Measurements from ENCODE around the gene ASNSD1. TPM values are rescaled to one million over a fixed set of nuclear protein-coding genes. Genes with fewer than 3 reads are reported as not detected.
A peak's percentile ranks its signal among the peaks of the same experiment; 100 is the strongest.
"Not testable (repeated sequence)": the region's sequence is repeated elsewhere in the genome, so short reads cannot be mapped to it uniquely, and the experiment has no call there.

The ASNSD1 gene
- total RNA-seq, 1 donor from 2014 or later: 81.4 TPM

DNA sequence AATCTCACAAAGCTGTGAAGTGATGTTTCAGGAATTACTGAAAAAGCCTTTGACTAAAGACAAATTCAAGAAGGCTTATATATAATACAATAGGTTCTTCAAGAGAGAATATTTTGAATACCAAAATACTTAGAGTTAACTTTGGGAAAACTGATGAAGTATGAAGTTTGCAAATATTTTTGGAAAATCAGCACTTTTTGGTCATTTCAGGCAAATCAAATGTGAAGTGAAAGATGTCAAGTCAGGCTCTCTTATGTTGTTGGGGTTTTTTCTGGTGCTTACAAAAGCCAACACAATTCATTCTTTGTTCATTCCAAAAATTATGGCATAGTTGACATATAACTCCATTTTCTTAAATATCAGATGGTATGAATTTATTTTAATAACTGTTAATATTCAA, 14.7 kb upstream of the ASNSD1 start:
- no peak for DNase-seq (ENCODE audit: low spot score)

DNA sequence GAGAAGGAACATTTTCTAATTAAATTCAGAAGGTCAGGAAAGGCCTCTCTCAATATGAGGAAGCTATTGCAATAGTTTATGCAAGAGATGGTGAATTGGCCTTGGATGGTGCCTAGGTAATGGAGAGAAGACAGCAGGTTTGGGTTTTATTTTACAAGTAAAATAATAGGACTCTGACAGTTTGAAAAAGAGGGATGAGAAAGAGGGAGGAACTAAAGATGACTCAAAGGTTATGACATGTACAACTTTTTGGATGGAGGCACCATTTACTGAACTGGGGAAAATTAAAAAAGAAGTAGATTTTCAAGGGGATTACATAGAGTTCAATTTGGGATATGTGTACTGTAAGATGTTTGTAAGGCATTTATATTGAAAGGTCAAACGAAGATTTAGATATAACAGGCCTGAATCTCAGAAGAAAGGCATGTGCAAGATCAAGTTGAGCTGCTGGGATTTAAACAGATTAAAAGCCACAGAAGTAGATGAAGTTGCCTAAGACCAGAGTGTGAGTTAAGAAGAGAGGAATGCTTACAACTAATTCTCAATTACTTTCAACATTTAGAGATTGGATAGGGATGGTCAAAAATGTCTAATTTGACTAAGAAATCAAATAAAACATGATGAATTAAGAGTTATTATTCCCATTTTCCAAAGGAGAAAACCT, 12.3 kb upstream of the ASNSD1 start:
- peak; percentile 97 for DNase-seq (ENCODE audit: low spot score)

DNA sequence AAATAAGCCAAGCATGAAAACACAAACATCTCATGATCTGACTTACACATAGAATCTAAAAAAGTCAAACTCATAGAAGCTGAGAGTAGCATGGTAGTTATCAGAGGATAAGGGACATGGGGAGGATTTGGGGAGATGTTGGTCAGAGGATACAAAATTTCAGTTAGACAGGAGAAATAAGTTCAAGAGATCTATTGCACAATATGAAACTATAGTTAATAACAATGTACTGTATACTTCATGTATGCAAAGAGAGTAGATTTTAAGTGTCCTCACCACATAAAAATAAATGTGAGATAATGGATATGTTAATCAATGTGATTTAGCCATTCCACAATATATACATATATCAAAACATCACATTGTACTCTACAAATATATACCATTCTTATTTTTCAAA, 10.0 kb upstream of the ASNSD1 start:
- no peak for DNase-seq (ENCODE audit: low spot score)

DNA sequence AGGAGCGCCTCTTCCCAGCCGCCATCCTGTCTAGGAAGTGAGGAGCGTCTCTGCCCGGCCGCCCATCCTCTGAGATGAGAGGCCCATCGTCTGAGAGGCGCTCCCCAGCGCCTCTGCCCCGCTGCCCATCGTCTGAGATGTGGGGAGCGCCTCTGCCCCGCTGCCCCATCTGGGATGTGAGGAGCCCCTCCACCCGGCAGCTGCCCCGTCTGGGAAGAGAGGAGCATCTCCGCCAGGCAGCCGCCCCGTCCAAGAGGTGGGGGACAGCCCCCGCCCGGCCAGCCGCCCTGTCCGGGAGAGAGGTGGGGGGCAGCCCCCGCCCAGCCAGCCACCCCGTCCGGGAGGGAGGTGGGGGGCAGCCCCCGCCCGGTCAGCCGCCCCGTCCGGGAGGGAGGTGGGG, 7.8 kb upstream of the ASNSD1 start:
- DNase-seq (ENCODE audit: low spot score): not testable (repeated sequence)

DNA sequence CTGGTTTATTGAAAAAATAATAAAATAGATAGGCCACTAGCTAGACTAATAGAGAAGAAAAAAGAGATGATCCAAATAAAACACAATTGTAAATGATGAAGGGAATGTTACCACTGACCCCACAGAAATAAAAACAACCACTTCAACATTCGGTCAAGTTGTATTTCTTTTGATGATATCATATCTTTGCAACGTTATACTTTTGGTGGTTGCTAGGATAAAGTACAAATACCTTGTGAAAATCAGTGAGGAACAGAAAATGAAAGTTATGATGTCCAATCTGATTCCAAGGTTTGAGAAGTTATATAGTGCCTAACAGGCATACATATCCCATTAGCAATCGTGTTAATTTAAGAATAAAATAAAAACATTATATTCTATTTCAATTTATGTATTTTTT, 6.6 kb upstream of the ASNSD1 start:
- no peak for DNase-seq (ENCODE audit: low spot score)

DNA sequence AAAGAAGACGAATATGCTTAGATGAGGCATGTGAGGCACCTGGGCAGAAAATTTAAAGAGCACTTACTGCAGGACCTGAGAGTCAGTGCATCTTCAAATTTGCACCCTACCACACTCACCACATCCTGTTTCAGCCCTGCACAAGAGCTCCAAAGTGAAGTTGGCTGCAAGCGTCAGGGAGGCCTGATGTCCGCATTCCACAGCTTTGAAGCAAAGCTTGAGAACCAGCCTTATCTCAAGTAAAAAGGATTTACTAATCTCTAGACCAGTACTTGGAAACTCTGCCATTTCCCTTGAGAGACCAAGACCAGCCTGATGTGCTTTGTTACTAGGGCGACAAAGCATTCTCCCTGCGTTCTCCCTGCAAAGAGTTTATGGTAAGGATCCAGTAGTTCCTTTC, 3.4 kb upstream of the ASNSD1 start:
- DNase-seq (ENCODE audit: low spot score): peak; percentile 99

DNA sequence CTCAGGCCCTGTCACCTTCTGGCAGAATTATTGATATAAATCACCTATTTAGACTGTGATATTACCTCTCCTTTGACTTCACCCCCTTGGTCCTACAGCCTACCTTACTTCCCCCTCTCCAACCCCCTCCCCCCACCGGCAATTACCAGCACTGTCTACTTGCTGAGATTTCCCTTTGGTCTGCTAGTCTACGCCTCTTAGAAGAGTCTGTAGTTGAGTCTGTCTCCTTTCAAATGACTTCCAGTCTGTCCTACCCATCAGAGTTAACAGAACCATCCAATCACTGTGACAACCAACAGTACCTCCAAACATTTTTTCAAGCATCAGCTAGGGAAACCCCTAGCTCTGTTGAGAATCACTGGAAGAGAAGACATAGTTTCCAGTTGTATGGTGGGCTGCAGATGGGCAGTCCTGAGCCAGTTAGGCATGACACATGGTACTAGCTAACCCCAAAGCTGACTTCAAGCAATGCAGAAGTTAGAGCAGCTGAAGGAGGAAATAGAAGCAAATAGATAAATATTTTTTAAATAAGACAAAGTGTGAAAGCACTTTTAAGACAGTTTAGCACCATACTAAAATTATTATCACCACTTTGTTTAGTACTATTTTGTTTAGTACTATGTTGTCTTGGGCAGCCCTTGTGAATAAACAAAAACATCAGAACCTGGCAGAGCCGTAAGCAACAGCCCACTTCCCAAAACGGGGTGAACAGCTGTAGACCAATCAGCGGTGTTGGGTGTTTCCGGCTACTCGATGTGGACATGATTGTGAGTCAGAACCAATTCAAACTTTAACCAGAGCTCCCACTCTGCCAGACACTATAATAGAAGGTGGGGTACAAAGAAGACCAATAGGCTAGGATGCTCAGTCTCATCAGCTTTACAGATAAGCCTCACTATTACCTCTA, 2.7 kb upstream of the ASNSD1 start:
- DNase-seq (ENCODE audit: low spot score): no peak

DNA sequence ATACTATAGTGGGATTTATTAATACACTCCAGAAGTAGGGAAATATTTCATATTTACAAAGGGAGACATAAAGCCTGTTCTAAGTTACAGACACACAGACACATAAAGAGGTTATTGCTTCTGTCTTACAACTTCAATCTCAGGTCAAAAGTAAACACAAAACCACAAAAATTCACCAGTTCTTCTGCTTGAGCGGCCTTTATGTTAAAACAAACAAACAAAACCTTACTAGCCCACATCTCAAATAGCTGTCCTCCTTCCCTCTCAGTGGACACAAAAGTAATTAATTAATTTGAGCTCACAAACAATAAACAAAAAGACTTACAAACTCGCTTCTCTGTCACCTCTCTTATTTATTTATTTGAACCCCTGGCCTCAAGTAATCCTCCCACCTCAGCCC, 1.5 kb upstream of the ASNSD1 start:
- DNase-seq (ENCODE audit: low spot score): no peak

DNA sequence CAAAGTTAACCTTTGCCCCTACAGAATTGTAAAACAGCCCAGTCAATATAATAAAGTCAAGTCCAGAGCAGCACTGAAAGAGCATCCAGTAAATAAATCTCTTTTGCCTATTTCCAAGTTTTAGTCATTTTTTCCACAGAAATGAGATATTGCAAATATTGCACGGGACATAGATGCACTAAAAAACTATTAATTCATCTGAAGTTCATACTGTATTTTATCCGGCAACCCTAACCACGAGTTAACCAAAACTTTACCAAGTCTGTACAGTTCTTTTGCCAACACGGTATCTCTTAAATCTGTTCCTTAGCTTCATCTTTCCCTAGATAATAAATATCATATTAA, 484 bp upstream of the ASNSD1 start:
- DNase-seq (ENCODE audit: low spot score): no peak

DNA sequence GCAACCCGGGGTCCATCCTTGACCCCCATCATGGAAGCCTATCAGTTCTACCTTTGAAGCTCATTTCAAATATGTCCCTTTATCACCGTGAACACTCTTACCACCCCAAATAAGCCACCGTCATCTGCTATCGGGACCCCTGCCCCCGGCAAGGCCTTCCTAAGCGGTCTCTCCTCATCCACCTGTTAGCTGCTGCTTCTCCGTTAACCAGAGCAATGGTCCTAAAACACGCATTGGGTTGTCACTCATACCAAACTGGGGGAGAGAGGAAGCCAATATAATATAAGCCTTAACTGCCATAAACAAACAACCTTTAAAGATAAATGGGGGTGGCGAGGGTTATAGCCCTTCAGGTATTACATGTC, 680 bp downstream of the ASNSD1 start:
- DNase-seq (ENCODE audit: low spot score): no peak

DNA sequence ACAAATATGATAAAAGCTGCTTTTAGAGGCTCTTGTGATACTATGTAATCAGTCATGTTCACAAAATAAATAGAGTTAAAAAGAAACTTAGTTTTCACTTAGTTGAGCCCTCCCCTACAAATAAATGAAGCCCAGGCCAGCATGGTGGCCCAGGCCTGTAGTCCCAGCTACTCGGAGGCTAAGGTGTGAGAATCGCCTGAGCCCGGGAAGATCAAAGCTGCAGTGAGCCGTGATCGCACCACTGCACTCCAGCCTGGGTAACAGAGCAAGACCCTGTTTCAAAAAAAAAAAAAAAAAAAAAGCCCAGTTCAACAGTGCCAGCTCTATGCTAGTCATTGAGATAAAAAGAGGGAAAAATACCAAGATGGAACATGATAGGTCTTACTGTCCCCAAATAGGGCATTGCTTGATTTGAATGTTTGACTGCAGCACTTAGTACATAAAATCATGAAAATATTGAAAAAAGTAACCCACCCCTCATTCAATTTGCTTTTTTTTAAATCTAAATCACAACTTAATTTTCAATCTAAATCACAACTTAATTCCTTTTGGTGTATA, 1.5 kb downstream of the ASNSD1 start:
- no peak for DNase-seq (ENCODE audit: low spot score)

DNA sequence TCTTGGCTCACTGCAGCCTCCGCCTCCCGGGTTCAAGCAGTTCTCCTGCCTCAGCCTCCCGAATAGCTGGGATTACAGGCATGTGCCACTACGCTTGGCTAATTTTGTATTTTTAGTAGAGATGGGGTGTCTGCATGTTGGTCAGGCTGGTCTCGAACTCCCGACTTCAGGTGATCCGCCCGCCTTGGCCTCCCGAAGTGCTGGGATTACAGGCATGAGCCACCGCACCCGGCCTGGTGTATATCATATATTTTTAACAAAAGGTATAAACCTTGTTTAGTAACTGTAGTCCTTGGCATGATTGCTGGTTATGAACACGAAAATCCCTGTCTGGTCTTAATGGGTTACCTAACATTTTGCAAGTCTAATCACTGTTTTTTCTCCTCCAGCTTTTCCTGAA, 2.1 kb downstream of the ASNSD1 start:
- not testable (repeated sequence) for DNase-seq (ENCODE audit: low spot score)

DNA sequence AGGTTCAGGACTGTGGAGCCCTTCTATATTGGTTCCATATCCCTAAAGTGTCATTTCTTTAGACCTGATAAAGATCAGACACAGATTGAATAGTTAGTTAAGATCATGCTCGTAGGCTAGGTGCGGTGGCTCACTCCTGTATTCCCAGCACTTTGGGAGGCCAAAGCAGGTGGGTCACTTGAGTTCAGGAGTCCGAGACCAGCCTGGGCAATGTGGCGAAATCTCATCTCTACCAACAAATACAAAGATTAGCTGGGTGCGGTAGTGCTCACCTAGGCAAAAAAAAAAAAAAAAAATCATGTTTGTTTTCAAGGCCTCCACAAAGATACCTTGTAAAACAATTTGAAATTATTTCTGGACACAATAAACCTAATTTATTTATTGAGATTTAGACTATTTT, 8.7 kb downstream of the ASNSD1 start:
- DNase-seq (ENCODE audit: low spot score): no peak

DNA sequence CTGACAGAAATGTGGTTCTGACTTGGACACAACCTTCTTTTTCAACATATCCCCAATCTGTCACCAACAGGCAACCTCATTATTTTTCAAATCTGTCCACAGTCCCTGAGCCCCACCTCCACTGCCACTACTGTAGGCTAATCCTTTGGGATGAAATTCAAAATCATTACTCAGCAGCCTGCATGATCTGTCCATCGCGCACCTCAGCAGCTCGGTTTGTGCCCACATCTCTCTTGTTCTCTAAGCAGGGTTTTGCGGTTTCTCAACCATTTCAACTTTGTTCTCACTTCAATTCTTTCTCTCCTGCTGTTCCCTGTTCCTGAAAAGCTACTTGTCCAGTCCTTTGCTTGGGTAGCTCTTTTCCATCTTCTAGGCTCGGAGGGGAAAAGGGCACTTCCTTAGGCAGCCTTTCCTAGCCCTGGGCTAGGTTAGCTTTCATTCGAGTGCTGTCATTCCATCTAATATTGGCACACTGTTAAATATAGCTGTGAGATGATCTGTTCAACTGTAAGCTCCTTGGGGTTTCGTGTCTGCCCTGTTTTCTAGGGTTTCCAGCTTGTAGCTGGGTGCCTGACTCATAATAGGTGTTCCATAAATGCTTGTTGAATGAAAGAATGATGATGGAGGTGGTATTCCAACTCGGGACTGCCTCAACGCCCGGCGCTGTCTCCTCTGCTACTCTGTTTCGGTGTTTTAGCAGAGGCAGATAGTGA, 12.6 kb downstream of the ASNSD1 start:
- DNase-seq (ENCODE audit: low spot score): no peak

DNA sequence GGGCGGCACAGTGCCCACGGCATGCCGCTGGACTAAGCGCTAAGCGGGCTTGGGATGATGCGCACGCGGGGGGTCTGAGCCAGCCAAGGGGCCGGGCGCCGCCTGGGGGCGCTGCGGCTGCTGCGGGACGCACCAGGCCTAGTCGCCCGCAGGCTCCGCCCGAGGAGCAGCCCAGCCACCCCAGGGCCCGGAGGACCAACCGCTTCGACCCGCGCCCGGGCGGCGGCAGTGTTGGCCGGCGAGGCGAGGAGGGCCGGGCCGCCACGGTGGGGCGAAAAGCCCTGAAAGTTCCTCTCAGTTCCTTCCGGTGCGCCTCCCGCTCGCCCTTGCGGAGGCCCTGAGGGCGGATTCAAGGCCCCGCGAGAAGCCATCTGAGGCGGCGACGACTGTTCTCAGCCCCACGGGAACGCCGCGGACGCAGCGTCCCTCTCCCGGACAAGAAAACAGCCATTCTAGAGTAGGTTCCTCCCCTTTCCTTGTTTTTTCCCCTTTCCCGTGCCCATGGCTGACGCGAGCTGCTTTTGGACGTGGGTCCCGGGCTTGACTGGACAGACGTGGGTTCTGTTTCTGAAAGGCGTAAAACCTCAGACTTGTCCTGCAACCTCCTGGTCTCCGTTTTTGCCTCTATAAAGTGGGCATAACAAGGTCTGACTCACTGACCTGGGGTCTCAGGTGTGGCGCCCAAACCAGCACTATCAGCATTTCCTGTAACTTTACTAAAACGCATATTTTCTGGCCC, 13.3 kb downstream of the ASNSD1 start, which contains the start of gene ANKAR:
ANKAR (plus strand) TSS at position 297 of the 739 bp plus-strand sequence. CDS start 1,821 bp downstream, outside the sequence.
- peak; percentile 93 for DNase-seq (ENCODE audit: low spot score)

DNA sequence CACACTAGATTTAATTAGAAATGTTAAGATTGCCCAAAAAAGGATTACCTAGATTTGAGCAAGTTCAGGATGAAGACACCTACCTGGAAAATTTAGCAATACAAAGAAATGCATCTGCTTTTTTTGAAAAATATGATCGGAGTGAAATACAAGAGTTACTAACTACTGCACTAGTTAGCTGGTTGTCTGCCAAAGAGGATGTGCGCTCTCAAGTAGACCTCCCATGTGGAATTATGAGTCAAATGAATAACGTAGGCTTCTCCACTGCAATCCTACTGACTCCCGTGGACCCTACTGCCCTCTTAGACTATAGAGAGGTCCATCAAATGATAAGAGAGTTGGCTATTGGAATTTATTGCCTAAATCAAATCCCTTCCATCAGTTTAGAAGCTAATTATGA, 15.2 kb downstream of the ASNSD1 start:
- DNase-seq (ENCODE audit: low spot score): no peak

DNA sequence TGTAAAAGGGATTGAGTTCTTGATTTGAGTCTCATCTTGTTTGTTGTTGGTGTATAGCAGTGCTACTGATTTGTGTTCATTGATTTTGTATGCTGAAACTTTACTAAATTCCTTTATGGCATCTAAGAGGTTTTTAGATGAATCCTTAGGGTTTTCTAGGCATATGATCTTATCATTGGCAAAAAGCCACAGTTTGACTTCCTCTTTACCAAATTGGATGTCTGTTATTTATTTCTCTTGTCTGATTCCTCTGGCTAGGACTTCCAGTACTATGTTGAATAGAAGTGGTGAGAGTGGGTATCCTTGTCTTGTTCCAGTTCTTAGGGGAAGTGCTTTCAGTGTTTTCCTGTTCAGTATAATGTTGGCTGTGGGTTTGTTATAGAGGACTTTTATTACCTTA, 18.0 kb downstream of the ASNSD1 start:
- no peak for DNase-seq (ENCODE audit: low spot score)

DNA sequence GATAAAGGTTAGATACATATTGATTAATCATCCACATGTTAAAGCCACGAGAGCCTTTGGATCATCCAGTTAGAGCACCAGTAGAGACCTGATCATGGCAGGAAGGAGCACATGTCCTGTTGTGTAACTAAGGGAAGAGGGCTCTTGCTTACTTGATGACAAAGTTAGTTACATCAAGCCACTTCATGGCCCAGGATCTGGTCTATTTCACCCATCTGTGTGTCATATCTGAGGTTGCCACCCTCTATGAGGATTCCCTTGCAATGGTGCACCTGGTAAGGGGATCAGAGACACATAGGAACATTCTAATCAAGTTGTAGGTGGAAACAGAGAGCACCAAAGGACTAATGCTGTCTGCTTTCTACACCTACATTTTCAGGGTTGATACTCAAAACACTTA, 19.9 kb downstream of the ASNSD1 start:
- DNase-seq (ENCODE audit: low spot score): no peak

DNA sequence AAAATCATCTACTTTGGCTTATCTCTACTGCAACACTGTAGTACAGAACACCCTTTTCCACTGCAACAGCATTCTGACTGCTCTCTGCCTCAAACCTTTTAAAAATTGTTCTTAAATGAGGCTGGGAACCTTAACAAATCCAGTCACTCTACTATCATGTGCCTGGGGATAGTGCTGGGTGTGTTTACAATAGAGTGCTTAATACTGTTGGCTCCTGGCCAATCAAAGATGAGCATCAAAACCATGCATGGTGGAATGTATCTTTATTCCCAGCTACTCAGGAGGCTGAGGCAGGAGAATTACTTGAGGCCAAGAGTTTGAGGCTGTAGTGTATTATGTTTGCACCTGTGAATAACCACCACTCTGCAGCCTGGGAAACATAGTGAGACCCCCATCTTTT, 20.6 kb downstream of the ASNSD1 start:
- DNase-seq (ENCODE audit: low spot score): no peak

DNA sequence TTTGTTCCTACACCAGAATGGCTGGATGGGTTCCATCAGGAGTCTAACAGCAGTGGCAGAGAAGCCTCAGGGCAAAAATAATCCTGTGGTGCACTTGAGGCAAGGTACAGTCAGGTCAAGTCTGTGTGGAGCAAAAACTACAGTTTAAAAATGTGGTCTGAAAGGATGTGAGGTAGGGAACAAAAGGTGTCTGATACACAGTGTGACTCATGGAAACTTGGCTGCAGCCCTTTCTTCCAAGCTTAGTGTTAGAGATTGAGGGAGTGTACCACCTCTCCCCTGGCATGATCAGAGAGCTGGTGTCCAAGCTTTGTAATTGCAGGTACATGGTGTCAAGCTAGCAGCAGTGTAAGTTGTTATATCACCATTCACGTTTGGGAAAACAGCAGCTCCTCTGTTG, 22.1 kb downstream of the ASNSD1 start:
- no peak for DNase-seq (ENCODE audit: low spot score)

DNA sequence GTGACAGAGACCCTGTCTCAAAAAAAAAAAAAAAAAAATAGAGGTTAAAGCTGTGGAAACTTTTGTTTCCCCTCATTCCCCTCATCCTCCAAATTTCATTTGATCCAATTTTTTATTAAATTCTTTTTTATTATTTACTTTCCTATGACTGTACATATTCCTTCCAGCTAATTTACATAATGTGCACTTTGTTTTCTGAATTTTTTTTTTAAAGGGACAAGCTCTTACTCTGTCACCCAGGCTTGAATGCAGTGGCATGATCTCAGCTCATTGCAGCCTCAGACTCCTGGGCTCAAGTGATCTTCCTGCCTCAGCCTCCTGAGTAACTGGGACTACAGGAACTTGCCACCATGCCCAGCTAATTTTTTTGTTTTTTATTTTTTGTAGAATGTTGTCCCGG, 23.6 kb downstream of the ASNSD1 start:
- DNase-seq (ENCODE audit: low spot score): no peak
